ENCODE results near the gene TLX1. TPM values are rescaled to one million over a fixed set of nuclear protein-coding genes. Genes with fewer than 3 reads are reported as not detected.

TLX1 gene
- total RNA-seq, result not detected in 2 replicates

GRCh38 chr10:101130984-101131961 lies at the start of gene TLX1:
TLX1 (plus strand) TSS chr10:101131300; CDS start chr10:101131542, 242 bp downstream.

Other genes starting within 250 kb of the TLX1 start
- gene SLF2, start 218.3 kb upstream of the TLX1 start, total RNA-seq, result 20.7 and 32.7 TPM in 2 replicates
- gene SEMA4G, start 161.8 kb upstream of the TLX1 start, total RNA-seq, result 0.69 and 0.98 TPM in 2 replicates
- gene MRPL43, start 143.8 kb upstream of the TLX1 start, total RNA-seq, result 48.1 and 52.4 TPM in 2 replicates
- gene TWNK, start 143.8 kb upstream of the TLX1 start, total RNA-seq, result 3.7 and 6.3 TPM in 2 replicates
- gene LZTS2, start 131.5 kb upstream of the TLX1 start, total RNA-seq, result 29.5 and 37.7 TPM in 2 replicates
- 0.22 and 0.43 TPM in 2 replicates for gene PDZD7, start 100.2 kb upstream of the TLX1 start, total RNA-seq
- 49.0 and 56.1 TPM in 2 replicates for gene SFXN3, start 100.1 kb upstream of the TLX1 start, total RNA-seq
- gene KAZALD1, start 69.3 kb upstream of the TLX1 start, total RNA-seq, result 0.26 and 0.54 TPM in 2 replicates
- gene LBX1, start 98.2 kb downstream of the TLX1 start, total RNA-seq, result not detected in 2 replicates
- 6.5 and 9.4 TPM in 2 replicates for gene BTRC, start 222.9 kb downstream of the TLX1 start, total RNA-seq